HUES64 (cell line): Measurements from ENCODE around the gene DACT1.

Source experiments
- H3K27ac ChIP-seq: 2 replicates; pipeline ENCODE4 v1.7.0; 2013; ENCODE audit warnings: low read depth, low read length, inconsistent platforms
- H3K27me3 ChIP-seq: 2 replicates; pipeline ENCODE4 v1.6.1; 2013; ENCODE audit warnings: mild to moderate bottlenecking, low read length; ENCODE audit not compliant: insufficient read depth
- H3K36me3 ChIP-seq: 2 replicates; pipeline ENCODE4 v1.6.1; 2013; ENCODE audit warnings: mild to moderate bottlenecking, low read length; ENCODE audit not compliant: insufficient read depth
- H3K4me1 ChIP-seq: 2 replicates; pipeline ENCODE4 v1.6.1; 2013; ENCODE audit warnings: mild to moderate bottlenecking, low read length, moderate library complexity; ENCODE audit not compliant: insufficient read depth
- H3K4me3 ChIP-seq: 2 replicates; pipeline ENCODE4 v1.5.1; 2013; ENCODE audit warnings: mild to moderate bottlenecking, low read length, moderate library complexity
- H3K9ac ChIP-seq: 2 replicates; pipeline ENCODE4 v1.6.1; 2013; ENCODE audit warnings: mild to moderate bottlenecking, low read depth, low read length
- H3K9me3 ChIP-seq: 2 replicates; pipeline ENCODE4 v1.6.1; 2013; ENCODE audit warnings: low read depth, low read length; ENCODE audit not compliant: insufficient read depth
- WGBS: fragments of 150-250, 120-280 bp; methylation state at CpG from one replicate; pipeline ENCODE4 v1.1.7; 2013; ENCODE audit warnings: missing lambda C conversion rate; 5-methylcytosine and 5-hydroxymethylcytosine counted together

Gene DACT1

GRCh38 chr14:58607952-58608317 lies 29.8 kb upstream of the DACT1 start:
- H3K9me3 ChIP-seq, result no peaks in the 10 kb centered on the region
- no peaks in the 10 kb centered on the region for H3K36me3 ChIP-seq
- no peak overlapping the region for H3K27ac ChIP-seq
- no peak overlapping the region for H3K9ac ChIP-seq
- no peaks in the 10 kb centered on the region for H3K27me3 ChIP-seq
- WGBS, result 100% methylated on average over 1 of the region's 3 CpGs
- peaks cover 25% of the 10 kb centered on the region for H3K4me1 ChIP-seq
- no peak overlapping the region for H3K4me3 ChIP-seq

- Histone ChIP-seq H3K27ac (no peak overlapping the region), H3K4me3 (no peak overlapping the region), H3K9ac (no peak overlapping the region), H3K4me1 (peaks cover 30% of the 10 kb centered on the region), H3K36me3 (no peaks in the 10 kb centered on the region), H3K27me3 (no peaks in the 10 kb centered on the region), H3K9me3 (no peaks in the 10 kb centered on the region)
- WGBS, result 78% methylated on average over 1 of the region's 1 CpG
Measured at GRCh38 chr14:58617619-58618018, 20.1 kb upstream of the DACT1 start.

GRCh38 chr14:58620011-58620410 lies 17.8 kb upstream of the DACT1 start:
- H3K9me3 ChIP-seq, result no peaks in the 10 kb centered on the region
- whole genome bisulfite sequencing, result 18% methylated on average over 2 of the region's 2 CpGs
- H3K4me3 ChIP-seq, result no peak overlapping the region
- no peaks in the 10 kb centered on the region for H3K27me3 ChIP-seq
- no peak overlapping the region for H3K9ac ChIP-seq
- peak overlapping the region; percentile 14; the same call in 1 of the 2 replicates for H3K27ac ChIP-seq
- H3K4me1 ChIP-seq, result peaks cover 34% of the 10 kb centered on the region
- no peaks in the 10 kb centered on the region for H3K36me3 ChIP-seq

- Histone ChIP-seq H3K4me1 (peaks cover 65% of the 10 kb centered on the region), H3K4me3 (no peak overlapping the region), H3K36me3 (no peaks in the 10 kb centered on the region), H3K27me3 (peaks cover 3% of the 10 kb centered on the region; the same call in 1 of the 2 replicates), H3K9me3 (no peaks in the 10 kb centered on the region), H3K27ac (peak overlapping the region; percentile 29), H3K9ac (no peak overlapping the region)
- WGBS, result 3% methylated on average over 1 of the region's 1 CpG
Measured at GRCh38 chr14:58625438-58625837, 12.3 kb upstream of the DACT1 start.

GRCh38 chr14:58626431-58626831 lies 11.3 kb upstream of the DACT1 start:
- Histone ChIP-seq H3K4me1 (peaks cover 62% of the 10 kb centered on the region), H3K36me3 (no peaks in the 10 kb centered on the region), H3K9me3 (no peaks in the 10 kb centered on the region), H3K4me3 (no peak overlapping the region), H3K27ac (peak overlapping the region; percentile 6; the same call in 1 of the 2 replicates), H3K9ac (no peak overlapping the region), H3K27me3 (peaks cover 6% of the 10 kb centered on the region; the same call in 1 of the 2 replicates)
- 23% methylated on average over 3 of the region's 3 CpGs for WGBS

- Histone ChIP-seq H3K4me1 (peaks cover 64% of the 10 kb centered on the region), H3K4me3 (peak overlapping the region; percentile 2; the same call in 1 of the 2 replicates), H3K9me3 (no peaks in the 10 kb centered on the region), H3K9ac (0 out of 2 replicates have a peak overlapping the region, but pooled peaks have one; percentile 8), H3K27me3 (peaks cover 15% of the 10 kb centered on the region), H3K27ac (no peak overlapping the region), H3K36me3 (no peaks in the 10 kb centered on the region)
- 4% methylated on average over 6 of the region's 6 CpGs for WGBS
Measured at GRCh38 chr14:58628406-58628805, 9.4 kb upstream of the DACT1 start.

- no peak overlapping the region for H3K4me3 ChIP-seq
- WGBS, result 22% methylated on average over 1 of the region's 1 CpG
- H3K27me3 ChIP-seq, result peaks cover 20% of the 10 kb centered on the region
- H3K36me3 ChIP-seq, result no peaks in the 10 kb centered on the region
- peaks cover 73% of the 10 kb centered on the region for H3K4me1 ChIP-seq
- no peaks in the 10 kb centered on the region for H3K9me3 ChIP-seq
- no peak overlapping the region for H3K9ac ChIP-seq
- H3K27ac ChIP-seq, result no peak overlapping the region
Measured at GRCh38 chr14:58629281-58629680, 8.5 kb upstream of the DACT1 start.

GRCh38 chr14:58631732-58632131 lies 6.0 kb upstream of the DACT1 start:
- Histone ChIP-seq H3K27ac (no peak overlapping the region), H3K27me3 (peaks cover 32% of the 10 kb centered on the region), H3K9me3 (no peaks in the 10 kb centered on the region), H3K36me3 (no peaks in the 10 kb centered on the region), H3K4me3 (no peak overlapping the region), H3K4me1 (peaks cover 79% of the 10 kb centered on the region), H3K9ac (no peak overlapping the region)
- 8% methylated on average over 18 of the region's 18 CpGs for WGBS

GRCh38 chr14:58633831-58634230 lies 3.9 kb upstream of the DACT1 start:
- H3K4me3 ChIP-seq, result peak overlapping the region; percentile 16; the same call in 1 of the 2 replicates
- no peaks in the 10 kb centered on the region for H3K9me3 ChIP-seq
- H3K27ac ChIP-seq, result peak overlapping the region; percentile 42; the same call in 1 of the 2 replicates
- H3K9ac ChIP-seq, result peak overlapping the region; percentile 25; the same call in 1 of the 2 replicates
- peaks cover 67% of the 10 kb centered on the region for H3K4me1 ChIP-seq
- H3K36me3 ChIP-seq, result no peaks in the 10 kb centered on the region
- WGBS, result 42% methylated on average over 3 of the region's 3 CpGs
- H3K27me3 ChIP-seq, result peaks cover 46% of the 10 kb centered on the region

GRCh38 chr14:58634406-58635090 lies 3.2 kb upstream of the DACT1 start:
- 51% methylated on average over 5 of the region's 5 CpGs for WGBS
- Histone ChIP-seq H3K4me3 (peak overlapping the region; percentile 16; the same call in 1 of the 2 replicates), H3K4me1 (peaks cover 65% of the 10 kb centered on the region), H3K36me3 (no peaks in the 10 kb centered on the region), H3K27me3 (peaks cover 51% of the 10 kb centered on the region), H3K9ac (peak overlapping the region; percentile 25; the same call in 1 of the 2 replicates), H3K9me3 (no peaks in the 10 kb centered on the region), H3K27ac (no peak overlapping the region; the same call in 1 of the 2 replicates)

- H3K27ac ChIP-seq, result no peak overlapping the region; the same call in 1 of the 2 replicates
- H3K36me3 ChIP-seq, result no peaks in the 10 kb centered on the region
- 23% methylated on average over 6 of the region's 8 CpGs for WGBS
- no peaks in the 10 kb centered on the region for H3K9me3 ChIP-seq
- H3K4me3 ChIP-seq, result peak overlapping the region; percentile 11; the same call in 1 of the 2 replicates
- H3K27me3 ChIP-seq, result peaks cover 54% of the 10 kb centered on the region
- peaks cover 68% of the 10 kb centered on the region for H3K4me1 ChIP-seq
- peak overlapping the region; percentile 25; the same call in 1 of the 2 replicates for H3K9ac ChIP-seq
Measured at GRCh38 chr14:58635091-58635830, 2.5 kb upstream of the DACT1 start.
